GM19463 (cell line): ENCODE data around the gene EPB41L5.
"Not testable (repeated sequence)": the region's sequence is repeated elsewhere in the genome, so short reads cannot be mapped to it uniquely, and the experiment has no call there.

Experiments used
- ATAC-seq: cut with Tn5 transposase; IDR thresholded peaks from one replicate; pipeline ENCODE4 v1.9.1; 2021; ENCODE audit warnings: mild to moderate bottlenecking, moderate library complexity; ENCODE audit not compliant: unreplicated experiment

Gene EPB41L5

DNA sequence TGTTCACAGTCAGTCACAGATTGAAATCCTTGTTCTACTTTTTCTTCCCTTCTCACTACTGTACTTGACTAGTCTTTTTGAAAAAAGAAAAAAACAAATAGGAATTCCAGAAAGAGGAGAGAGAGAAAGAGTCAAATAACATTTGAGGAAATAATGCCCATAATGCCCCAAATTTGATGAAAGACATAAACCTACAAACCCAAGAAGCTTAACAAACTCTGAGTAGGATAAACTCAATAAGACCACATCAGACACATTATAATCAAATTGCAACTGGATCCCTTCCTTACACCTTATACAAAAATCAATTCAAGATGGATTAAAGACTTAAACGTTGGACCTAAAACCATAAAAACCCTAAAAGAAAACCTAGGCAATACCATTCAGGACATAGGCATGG lies 179.4 kb downstream of the EPB41L5 start:
- no peak for ATAC-seq

DNA sequence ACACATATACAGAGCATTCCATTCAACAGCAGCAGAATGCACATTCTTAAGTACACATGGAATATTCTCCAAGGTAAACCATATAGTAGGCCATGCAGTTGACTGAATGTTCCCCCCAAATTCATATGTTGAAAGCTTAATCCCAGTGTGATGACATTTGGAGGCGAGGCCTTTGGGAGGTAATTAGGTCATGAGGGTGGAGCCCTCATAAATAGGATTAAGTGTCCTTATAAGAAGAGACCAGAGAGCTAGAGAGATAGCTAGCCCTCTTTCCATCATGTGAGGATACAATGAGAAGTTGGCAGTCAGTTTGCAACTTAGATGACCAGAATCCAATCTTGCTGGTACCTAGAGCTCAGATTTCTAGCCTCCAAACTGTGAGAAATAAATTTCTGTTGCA lies 182.7 kb downstream of the EPB41L5 start:
- ATAC-seq: no peak

DNA sequence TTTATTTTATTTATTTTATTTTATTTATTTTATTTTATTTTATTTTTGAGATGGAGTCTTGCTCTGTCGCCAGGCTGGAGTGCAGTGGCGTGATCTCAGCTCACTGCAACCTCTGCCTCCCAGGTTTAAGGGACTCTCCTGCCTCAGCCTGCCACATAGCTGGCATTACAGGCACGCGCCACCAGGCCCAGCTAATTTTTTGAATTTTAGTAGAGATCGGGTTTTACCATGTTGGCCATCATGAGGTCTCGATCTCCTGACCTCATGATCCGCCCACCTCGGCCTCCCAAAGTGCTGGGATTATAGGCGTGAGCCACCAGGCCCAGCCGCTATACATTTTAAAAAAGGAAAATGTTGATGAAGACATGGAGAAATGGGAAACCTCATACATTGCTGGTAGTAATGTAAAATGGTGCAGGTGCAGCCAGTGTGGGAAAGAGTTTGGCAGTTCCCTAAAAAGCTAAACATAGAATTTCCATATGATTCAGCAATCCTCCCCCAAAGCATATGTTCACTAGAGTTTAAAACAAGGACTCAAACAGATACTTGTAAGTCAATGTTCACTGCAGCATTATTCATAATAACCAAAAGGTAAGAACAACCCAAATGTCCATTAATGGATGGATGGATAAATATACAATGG lies 187.1 kb downstream of the EPB41L5 start:
- not testable (repeated sequence) for ATAC-seq

DNA sequence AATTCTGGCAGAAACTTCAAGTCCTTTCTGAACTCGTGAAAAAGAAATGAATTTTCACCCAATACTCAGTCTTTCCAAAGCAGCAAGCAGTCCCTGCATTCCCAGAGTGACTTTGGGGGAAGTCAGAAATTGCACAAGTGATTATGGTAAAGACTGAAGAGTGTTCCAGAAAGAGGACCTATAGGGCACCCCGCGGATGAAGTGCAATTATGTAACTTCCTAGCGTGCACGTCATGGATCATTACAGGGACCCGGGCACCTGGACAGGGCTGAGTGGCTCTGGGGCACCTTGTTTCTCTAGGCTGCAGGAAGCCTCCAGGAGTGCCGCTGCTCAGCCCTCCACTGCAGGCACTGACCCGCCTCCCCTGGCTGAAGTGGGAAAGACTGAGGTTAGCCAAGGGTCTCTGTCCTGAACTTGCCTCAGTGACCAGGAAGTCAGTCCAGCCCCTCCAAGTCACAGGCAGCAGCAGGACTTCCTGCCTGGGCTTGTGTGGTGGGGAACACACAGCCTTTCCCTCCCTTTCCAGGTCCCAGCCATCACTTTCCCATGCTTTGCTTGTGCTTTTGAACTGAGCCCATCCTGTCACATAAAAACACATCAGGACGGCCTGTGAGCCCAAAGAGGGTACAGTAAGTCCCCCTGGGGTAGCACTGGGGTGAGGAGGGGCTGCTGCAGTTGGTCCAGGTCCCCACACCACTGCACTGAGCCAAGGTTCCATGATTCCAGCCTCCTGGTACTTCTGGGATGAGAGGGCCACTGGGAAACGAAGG lies 190.6 kb downstream of the EPB41L5 start:
- no peak for ATAC-seq

DNA sequence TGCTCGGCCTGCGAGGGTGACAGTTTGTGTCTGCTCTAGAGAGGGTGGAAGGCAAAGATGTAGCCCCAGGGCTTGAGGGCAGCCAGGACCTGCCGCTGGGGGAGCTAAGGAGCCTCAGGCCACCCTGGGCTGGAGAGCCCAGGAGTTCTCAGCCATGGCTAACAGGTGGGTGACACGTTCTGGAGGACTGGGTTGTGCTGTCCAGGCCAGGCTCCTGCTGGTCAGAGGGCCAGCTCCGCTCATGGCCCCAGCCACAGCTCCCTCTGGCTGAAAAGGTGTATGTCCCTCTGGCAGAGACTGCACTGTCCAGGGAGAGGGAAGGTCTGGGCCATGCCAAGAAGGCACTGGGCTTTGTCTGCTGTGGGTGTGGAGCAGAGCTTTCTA lies 191.1 kb downstream of the EPB41L5 start:
- ATAC-seq: no peak

DNA sequence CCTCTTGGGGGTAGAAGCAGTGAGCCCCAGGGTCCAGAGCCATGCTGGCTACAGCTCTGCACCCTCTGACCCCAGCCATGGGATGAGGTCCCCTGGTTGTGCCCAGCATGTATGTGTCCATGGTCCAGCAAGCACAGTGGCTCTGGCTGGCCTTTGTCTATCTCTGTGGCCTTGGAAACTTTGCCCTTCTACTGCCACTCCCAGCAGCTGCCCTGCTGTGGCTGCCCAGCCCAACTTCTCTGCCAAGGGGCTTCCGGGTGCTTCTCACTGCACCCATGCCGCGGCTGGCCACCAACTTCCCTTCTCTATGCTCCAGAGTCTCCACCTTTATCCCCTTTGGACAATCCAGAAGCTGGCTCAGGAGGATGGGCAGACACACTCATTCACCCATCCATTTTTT lies 191.5 kb downstream of the EPB41L5 start:
- ATAC-seq: no peak

DNA sequence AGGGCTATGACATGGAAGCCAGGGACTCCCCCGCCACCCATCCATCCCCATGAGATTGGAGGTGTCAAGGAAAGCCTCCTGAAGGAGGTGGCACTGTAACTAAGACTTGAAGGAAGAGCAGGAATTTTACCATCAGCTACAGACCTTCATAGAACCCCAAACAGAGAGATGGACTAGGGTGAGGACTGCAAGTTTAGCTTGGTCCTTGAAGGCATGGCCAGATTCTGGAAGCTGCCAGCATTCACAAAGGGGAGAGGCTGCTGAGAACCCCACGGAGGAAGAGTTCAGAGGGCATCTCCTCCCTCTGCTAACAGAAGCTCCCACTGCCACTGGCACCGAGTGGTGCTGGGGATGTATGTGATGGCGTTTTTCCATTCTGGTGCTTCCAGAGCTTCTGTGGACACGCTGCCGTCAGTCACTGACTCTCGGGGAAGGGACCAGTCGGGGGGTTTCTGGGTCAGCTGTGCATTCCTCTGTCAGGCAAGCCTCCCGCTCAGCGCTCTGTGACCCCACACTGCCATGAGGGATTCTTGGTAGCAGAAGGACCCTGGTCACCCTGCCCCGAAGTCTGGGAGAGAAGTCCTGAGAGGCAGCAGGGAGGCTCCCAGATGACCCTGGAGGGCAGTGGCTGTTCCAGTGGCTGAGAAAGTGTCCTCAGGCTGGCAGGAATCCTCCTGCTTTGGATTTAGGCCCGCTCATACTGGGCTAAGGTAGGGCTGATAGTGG lies 192.2 kb downstream of the EPB41L5 start:
- ATAC-seq: no peak

DNA sequence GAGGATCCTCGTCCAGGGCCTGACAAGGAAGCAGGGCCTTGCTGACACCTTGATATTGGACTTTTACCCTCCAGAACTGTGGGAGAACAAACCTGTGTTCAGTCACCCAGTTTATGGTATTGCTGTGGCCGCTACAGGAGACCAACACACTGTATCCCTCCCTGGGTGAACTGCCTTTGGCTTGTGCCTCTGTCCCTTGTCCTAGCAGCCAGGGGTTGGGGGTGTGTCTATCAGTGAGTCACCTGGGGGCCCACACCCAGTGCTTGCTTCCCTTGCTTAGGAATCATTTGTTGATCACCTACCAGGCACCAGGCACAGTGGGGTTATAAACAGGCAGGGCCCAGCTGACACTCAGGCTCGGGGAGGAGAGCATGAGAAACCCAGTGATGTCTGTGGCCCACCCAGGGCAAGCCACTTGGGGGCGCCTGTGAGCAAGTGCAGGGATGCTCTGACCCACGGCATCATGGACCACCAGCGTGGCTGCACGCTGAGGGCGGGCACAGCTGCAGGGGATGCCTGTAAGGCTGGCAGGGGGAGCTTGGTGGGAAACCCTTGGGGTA lies 193.2 kb downstream of the EPB41L5 start:
- no peak for ATAC-seq

DNA sequence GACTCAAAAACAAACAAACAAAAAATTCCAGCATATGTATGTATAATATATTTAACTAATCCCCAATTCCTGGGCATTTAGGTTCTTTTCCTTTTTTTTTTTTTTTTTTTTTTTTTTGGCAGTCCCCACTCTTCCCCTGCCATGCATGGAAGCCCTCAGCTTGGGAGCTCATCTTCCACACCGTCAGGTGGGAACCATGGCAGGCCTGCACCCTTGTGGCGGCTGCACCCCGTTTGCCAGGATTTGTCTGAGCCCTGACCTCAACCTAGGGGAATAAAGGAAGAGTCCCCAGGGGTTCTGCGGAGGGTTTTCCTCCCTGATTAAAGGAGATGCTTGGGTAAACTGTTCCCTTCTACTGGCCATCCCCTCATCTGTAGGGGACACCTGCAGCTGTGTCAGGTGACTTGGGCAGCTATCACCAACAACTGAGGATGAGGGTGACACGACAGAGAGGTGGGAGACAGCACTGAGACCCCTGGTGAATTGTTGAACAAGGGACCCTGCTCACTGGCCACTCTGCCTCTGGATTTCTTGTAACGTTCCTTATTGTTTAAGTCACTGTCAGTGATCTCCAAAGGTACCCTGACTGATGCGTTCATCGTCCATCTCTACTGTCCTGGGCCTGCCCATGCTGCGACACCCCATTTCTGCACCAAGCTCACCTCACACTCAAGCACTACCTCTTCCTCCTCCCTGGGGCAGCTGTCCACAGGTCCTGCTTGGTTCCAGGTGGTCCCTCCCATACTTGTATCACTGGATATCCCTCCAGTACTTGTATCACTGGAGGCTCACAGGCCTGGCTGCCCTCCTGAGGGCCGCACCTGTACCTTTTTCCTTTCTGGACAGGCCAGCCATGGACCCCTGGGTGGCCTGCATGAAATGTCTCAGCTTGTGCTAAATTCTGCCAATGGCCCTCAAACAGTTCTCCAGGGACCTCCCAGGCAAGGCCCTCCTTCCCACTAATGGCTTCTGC lies 195.8 kb downstream of the EPB41L5 start:
- no peak for ATAC-seq

DNA sequence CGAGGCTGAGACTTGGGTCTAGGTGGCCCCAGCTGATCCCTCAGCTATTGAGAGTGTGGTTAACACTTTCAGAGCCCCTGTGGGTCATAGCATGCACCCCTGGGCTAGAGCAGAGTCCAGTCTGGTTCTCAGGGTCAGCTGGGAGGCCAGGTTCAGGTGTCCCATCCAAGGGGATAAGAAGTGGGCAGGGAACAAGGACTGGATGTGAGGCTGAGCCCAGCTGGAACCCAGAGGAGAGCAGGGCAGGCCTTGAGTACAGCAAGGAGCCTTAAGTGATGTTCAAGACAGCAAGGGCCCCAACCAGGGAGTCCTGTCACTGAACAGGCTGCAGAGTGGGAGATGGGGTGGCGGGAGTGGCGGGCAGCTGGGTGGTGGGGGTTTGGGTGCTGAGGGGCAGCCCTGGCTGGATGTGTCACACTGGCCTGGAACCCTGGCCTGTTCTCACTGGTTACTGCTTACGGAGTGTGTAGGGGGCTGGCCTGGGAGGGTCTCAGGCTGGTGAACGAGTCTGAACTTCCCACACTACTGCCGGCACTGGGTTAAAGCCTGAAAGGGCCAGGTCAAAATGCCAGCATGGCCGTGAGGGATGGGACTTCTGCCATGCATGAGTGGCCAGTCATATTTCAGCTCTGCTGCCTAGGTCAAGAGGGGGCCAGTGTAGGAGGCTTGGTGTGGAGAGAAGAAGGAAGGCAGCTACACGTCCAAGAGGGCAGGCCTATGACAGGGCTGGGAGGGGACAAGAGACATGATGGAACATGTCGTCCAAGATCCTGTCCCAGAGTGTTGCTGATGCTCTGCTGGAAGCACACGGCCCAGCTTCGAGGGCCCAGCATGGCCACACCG lies 196.8 kb downstream of the EPB41L5 start:
- no peak for ATAC-seq

DNA sequence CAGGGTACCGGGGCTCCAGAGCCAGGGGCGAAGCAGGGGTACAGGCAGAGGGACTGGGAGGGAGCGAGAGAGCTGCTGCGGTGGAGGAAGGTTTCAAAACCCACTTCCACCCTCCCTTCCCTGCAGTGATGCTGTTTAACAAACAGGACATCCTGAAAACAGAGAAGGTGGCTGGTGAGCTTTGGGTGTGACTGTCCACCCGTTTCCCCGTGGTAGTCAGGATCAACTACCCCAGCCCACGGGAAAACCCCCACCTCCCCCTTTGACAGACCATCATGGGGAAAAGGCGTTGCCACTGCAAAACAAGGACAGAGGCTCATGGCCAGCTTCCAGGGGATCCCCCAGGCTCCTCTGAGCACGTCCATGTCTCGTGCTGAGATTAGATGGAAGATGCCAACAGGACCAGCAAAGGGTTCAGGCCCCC lies 197.4 kb downstream of the EPB41L5 start:
- no peak for ATAC-seq

DNA sequence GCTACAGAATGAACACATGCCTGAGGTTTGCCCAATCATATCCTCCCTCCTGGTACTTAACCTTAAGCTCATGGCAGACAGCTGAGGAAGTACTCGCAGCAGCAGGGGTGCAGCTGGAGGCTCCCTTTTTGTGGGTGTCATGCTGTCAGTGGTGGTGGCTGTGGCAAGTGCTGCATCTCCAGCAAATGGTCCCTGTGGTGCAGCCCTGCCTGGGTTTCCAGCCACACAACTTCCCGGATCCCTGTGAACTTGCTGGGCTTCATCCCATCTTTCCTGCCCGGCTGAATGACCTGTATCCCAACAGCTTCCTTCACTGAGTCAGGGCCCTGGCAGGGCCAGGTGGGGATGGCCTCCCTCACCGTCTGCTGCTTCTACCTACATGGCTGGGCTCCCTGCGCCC lies 205.3 kb downstream of the EPB41L5 start:
- ATAC-seq: no peak

DNA sequence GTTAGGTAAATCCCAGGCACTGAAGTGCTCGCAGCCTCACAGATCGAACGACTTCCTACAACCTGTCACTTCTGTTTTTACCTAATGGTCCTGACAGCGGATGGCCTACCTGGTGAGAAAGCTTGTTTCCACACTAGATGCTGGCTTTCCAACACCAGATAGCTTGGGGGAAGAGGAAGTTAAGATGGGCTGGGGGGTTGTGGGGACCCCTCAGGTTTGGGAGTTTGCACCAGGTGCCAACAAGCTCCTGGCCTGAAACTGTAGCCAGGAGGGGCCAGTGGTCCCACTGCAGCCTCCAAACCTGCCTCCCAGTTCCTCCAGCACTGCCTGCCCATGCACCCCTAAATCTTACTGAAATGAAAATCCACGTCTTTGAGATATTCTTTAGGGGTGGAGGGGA lies 206.4 kb downstream of the EPB41L5 start:
- no peak for ATAC-seq

DNA sequence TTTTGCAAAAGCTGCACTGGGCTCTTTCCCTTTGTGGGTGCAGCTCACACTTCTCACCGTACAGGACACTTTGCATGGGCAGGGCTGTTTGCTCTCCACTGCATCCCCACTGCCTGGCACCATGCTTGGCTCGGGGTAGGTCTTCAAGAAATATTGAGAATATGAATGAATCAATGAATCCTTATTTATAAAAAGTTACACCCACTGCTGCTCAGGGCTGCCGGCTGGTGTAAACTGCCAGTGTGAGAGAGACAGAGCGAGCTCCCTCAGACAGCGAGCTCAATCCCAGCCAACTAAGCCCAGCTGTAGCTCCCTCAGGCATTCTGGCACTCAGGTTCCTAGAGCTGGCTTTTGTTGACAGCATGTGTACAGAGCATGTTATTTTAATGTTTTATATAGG lies 206.9 kb downstream of the EPB41L5 start:
- ATAC-seq: no peak

DNA sequence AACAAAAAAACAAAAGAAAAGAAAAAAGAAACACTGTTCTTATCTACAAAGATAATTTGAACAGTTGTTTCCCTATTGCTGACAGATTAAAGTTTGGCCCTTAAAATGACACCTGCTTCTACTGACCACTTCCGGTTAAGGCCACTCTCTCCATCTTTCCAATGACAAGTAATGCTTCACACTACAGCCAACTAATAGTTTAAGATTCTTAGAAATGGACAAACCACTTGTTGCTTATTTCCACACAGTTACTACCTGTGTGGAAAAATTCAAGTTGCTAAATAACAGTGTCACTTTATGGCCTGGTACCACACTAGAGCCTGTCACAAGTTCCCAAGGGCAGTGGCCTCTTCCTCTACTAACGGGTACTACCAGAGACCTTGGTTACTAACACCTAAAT lies 207.9 kb downstream of the EPB41L5 start:
- ATAC-seq: no peak

DNA sequence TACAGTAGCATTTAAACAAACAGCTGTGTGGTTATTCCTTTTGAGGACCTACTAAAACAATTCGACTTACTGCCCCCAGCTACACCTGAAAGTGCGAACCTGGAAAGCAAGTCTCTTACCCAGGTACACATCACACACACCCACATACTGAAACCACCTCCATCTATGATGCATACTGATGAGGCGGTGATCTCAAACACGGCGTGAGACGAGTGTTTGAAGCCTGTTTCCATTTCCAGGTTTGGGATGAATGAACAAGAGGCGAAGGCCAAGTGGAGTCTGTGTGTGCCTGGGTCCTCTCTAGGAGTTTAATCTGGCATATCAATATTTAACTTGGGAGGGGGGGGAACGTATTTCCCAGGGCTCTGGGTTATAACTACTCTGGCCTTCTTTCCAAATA lies 208.7 kb downstream of the EPB41L5 start:
- no peak for ATAC-seq

DNA sequence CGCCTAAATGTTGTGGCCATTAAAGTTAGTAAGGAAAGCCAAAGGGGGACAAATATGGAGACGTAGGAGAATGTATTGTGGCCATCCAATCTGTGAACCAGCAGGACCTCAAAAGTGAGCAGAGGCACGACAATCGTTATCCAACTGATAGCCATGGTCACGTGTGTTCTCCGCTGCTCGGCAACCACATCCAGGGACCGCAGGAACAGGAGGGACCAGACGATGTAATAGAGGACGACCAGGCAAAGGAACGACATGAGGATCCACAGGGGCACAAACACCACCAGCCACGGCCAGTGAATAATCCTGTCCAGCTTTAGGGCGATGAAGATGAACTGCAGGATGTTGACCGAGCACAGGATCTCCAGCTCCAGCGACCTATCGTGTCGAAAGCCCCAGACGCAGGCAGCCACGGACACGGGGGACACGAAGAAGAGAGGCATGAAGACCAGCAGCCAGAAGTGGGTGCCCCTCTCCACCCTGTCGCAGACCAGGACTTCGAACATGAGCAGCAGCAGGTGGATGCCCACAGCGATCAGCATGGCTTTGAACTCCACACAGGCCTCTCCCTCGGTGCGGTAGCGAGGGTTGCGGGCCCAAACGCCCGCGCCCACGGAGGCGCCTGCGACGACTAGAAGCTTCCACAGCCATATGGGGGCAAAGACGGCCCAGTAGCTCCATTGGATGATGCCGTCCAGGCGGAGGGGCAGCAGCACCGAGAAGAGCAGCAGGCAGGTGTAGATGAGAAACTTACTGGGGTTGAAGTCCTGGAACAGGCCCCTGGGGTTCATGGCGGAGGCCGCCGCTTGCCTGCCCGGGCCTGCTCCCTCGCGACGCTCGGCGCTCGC lies 209.5 kb downstream of the EPB41L5 start:
- ATAC-seq: no peak

DNA sequence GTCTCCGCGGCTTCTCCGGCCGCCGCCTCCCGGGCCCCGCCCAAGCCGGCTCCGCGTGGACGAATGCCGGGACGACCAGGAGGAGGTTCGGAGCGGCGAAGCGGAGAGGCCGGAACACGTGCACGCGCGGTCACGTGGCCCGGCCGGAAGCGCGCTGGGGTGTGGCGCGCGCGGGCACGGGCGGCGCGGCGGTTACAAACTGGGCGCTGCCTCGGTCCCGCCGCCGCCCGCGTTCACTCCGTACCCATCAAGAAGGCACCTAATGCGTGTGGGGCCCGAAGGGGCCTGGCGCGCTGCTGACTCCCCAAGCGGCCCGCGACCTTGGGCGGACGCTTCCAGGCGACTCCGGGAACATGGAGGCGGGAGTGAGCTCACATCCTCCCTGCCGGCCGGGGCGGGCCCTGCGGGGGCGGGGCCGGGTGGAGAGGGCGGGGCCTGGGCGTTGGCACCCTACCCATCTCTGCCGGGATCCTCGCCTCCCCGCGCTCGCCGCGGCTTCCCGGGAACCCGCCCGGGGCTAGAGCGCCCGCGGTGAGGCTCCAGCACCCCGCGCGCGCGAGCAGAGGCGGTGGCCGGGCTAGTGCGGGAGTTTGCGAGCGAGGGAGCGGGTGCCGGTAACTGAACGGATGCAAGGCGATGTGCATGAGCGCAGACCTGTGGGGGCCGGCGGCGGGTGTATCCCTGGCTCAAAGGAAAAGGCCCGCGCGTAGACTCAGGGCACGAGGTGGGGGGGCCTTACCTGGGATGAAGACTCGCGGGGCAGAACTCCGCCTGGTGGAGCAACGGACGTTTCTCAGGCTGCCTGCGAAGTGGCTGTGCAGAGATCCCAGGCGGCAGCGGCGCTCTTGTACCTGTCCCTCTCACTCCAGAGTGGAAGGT lies 210.4 kb downstream of the EPB41L5 start, which contains the start of gene TMEM185B:
Gene TMEM185B, minus strand, starts transcription at position 367 of the 879 bp plus-strand sequence. CDS start 424 bp downstream, outside the sequence.
- ATAC-seq: peak; percentile 93
